HL-60 (cell line): Measurements from ENCODE around the gene PALB2.

Experiments used
- DNase-seq, 2 experiments: peaks; one replicate each; pipeline ENCODE4 v3.0.0-alpha.2; 2010 to 2020; ENCODE audit warnings: low read depth in 1 of 2, low spot score in 1 of 2
- H3K27ac ChIP-seq: fragments of 250-450 bp; sonication (Bioruptor Pico); replicated peaks from 2 replicates; pipeline ENCODE4 v1.5.1; 2020; ENCODE audit warnings: mild to moderate bottlenecking, moderate library complexity
- H3K27me3 ChIP-seq: fragments of 250-450 bp; sonication (Bioruptor Pico); 2 replicates; pipeline ENCODE4 v1.5.1; 2021; ENCODE audit warnings: mild to moderate bottlenecking, moderate library complexity; ENCODE audit not compliant: insufficient read depth, poor library complexity, severe bottlenecking
- H3K4me3 ChIP-seq: replicated peaks from 2 replicates; pipeline ENCODE4 v1.5.1; 2011; ENCODE audit warnings: mild to moderate bottlenecking, control low read depth, low read length; ENCODE audit not compliant: insufficient read depth
- GABPA ChIP-seq: IDR thresholded peaks from 2 replicates; pipeline ENCODE4 v1.6.1; 2012; ENCODE audit warnings: low read depth
- POLR2AphosphoS5 ChIP-seq: IDR thresholded peaks from 2 replicates; pipeline ENCODE4 v1.6.1; 2012; ENCODE audit warnings: low read depth
- SPI1 ChIP-seq: IDR thresholded peaks from 2 replicates; pipeline ENCODE4 v1.6.1; 2012; ENCODE audit warnings: low read depth, mild to moderate bottlenecking, borderline replicate concordance
- TF ChIP-seq, protein P1 (sequence below): IDR thresholded peaks from one replicate; pipeline ENCODE4 v1.5.1; 2011; ENCODE audit warnings: low read length, control low read depth, inconsistent platforms; ENCODE audit not compliant: insufficient read depth
- TF ChIP-seq, protein P2 (sequence below): IDR thresholded peaks from 2 replicates; pipeline ENCODE4 v1.6.1; 2012; ENCODE audit warnings: low read depth; ENCODE audit not compliant: insufficient replicate concordance

Gene PALB2

DNA sequence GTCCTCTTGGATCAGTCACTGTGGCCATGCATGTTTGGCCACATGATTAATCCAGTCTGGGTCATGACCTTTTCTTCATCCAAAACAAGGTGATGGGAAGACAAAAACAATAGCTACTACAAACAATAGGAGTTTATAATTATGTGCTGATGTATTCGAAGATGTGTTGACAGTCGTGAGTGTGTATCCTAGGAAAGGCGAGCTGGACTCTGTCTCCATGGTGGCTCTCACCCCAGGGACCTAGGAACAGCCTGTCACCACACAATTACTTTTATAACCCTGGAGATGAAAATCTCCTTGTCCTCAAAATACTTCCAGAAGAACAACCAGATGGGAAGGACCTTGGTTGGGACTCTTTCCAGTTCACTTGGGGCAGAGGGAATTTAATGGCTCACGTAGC lies 27.8 kb upstream of the PALB2 start:
- Histone ChIP-seq H3K4me3 (no peak overlapping the region), H3K27me3 (no peaks in the 10 kb centered on the region), H3K27ac (no peak overlapping the region)
- no peak for DNase-seq
- TF ChIP-seq GABPA = no peak
- no peak for TF ChIP-seq SPI1
- TF ChIP-seq, protein P1, sequence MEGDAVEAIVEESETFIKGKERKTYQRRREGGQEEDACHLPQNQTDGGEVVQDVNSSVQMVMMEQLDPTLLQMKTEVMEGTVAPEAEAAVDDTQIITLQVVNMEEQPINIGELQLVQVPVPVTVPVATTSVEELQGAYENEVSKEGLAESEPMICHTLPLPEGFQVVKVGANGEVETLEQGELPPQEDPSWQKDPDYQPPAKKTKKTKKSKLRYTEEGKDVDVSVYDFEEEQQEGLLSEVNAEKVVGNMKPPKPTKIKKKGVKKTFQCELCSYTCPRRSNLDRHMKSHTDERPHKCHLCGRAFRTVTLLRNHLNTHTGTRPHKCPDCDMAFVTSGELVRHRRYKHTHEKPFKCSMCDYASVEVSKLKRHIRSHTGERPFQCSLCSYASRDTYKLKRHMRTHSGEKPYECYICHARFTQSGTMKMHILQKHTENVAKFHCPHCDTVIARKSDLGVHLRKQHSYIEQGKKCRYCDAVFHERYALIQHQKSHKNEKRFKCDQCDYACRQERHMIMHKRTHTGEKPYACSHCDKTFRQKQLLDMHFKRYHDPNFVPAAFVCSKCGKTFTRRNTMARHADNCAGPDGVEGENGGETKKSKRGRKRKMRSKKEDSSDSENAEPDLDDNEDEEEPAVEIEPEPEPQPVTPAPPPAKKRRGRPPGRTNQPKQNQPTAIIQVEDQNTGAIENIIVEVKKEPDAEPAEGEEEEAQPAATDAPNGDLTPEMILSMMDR = no peak
- TF ChIP-seq POLR2AphosphoS5 = no peak
- TF ChIP-seq, protein P2, sequence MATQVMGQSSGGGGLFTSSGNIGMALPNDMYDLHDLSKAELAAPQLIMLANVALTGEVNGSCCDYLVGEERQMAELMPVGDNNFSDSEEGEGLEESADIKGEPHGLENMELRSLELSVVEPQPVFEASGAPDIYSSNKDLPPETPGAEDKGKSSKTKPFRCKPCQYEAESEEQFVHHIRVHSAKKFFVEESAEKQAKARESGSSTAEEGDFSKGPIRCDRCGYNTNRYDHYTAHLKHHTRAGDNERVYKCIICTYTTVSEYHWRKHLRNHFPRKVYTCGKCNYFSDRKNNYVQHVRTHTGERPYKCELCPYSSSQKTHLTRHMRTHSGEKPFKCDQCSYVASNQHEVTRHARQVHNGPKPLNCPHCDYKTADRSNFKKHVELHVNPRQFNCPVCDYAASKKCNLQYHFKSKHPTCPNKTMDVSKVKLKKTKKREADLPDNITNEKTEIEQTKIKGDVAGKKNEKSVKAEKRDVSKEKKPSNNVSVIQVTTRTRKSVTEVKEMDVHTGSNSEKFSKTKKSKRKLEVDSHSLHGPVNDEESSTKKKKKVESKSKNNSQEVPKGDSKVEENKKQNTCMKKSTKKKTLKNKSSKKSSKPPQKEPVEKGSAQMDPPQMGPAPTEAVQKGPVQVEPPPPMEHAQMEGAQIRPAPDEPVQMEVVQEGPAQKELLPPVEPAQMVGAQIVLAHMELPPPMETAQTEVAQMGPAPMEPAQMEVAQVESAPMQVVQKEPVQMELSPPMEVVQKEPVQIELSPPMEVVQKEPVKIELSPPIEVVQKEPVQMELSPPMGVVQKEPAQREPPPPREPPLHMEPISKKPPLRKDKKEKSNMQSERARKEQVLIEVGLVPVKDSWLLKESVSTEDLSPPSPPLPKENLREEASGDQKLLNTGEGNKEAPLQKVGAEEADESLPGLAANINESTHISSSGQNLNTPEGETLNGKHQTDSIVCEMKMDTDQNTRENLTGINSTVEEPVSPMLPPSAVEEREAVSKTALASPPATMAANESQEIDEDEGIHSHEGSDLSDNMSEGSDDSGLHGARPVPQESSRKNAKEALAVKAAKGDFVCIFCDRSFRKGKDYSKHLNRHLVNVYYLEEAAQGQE = no peak

DNA sequence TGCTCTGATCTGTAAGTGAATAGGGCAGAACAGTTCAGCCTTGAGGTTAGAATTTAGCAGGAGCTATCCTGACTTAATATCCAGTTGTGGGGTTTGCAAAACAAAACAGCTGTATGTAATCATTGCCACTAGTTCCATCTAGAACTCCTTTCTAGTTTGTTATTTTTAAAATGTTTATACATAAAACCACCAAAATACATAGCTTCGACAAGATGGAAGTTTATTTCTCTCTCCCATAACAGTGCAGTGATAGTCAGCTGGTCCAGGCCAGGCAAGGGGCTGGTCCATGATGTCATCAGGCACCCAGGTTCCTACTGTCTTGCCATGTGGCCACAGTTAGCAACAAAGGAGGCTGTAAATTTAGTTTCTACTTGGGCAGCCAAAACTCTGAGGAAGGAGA lies 27.1 kb upstream of the PALB2 start:
- TF ChIP-seq GABPA (no peak), POLR2AphosphoS5 (no peak), SPI1 (no peak)
- TF ChIP-seq, protein P2 = no peak
- TF ChIP-seq, protein P1 = no peak
- Histone ChIP-seq H3K27me3 (no peaks in the 10 kb centered on the region), H3K4me3 (no peak overlapping the region), H3K27ac (no peak overlapping the region)
- DNase-seq = no peak

DNA sequence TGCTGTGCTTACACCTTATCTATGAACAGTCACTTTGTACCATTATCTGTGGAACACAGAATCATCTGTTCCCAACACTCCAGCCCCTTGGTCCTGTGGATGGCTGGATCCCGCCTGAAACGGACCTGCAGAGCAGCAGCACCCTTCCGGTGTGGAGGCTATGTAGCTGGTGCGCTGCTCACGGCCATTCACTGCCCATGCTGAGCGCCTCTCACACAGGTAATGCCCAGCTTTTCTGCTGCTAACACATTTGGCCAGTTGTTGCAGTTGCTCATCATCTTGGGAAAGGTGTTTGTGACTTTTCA lies 26.2 kb upstream of the PALB2 start:
- TF ChIP-seq, protein P1 = no peak
- TF ChIP-seq, protein P2 = no peak
- no peak for TF ChIP-seq SPI1
- TF ChIP-seq POLR2AphosphoS5 = no peak
- TF ChIP-seq GABPA = no peak
- no peak for DNase-seq
- Histone ChIP-seq H3K27ac (no peak overlapping the region), H3K4me3 (no peak overlapping the region), H3K27me3 (no peaks in the 10 kb centered on the region)
